ENCODE data around the gene SLC15A2. TPM values are rescaled to one million over a fixed set of nuclear protein-coding genes. Genes with fewer than 3 reads are reported as not detected.

SLC15A2 gene
- polyA plus RNA-seq, 1 experiment: 0.11 TPM

GRCh38 chr3:121992601-121993560 is 98.7 kb downstream of the SLC15A2 start:
- no peak for DNase-seq (ENCODE audit: low read depth)
- ChIA-PET CTCF (no interaction called here), POLR2A (no interaction called here)
- Histone ChIP-seq H3K4me3 (ENCODE audit: low read depth, low read length) (no peak overlapping the region), H3K36me3 (ENCODE audit: control insufficient read depth, insufficient read depth, low read length) (no peaks in the 10 kb centered on the region), H3K27me3 (ENCODE audit: control insufficient read depth, insufficient read depth, low read length) (no peaks in the 10 kb centered on the region)
- TF ChIP-seq CTCF (IDR thresholded peaks at IDR 0.05; ENCODE audit: insufficient read depth, low read depth, low read length): no peak

Other genes with a start within 250 kb of the SLC15A2 start
- gene HCLS1, start 233.5 kb upstream of the SLC15A2 start, polyA plus RNA-seq (2011; rRNA removed): 3.5 and 3.7 TPM in 2 replicates
- 17.3 and 21.7 TPM in 2 replicates for gene GOLGB1, start 144.7 kb upstream of the SLC15A2 start, polyA plus RNA-seq (2011; rRNA removed)
- gene IQCB1, start 59.3 kb upstream of the SLC15A2 start, polyA plus RNA-seq (2011; rRNA removed): 6.1 and 10.6 TPM in 2 replicates
- gene EAF2, start 59.2 kb upstream of the SLC15A2 start, polyA plus RNA-seq (2011; rRNA removed): 0.40 and 0.70 TPM in 2 replicates
- gene ILDR1, start 127.8 kb downstream of the SLC15A2 start, polyA plus RNA-seq (2011; rRNA removed): not detected in 2 replicates
- not detected in 2 replicates for gene CD86, start 161.0 kb downstream of the SLC15A2 start, polyA plus RNA-seq (2011; rRNA removed)